H9 (cell line): Measurements from ENCODE around the gene RNGTT. TPM values are rescaled to one million over a fixed set of nuclear protein-coding genes. Genes with fewer than 3 reads are reported as not detected.

Experiments
- DNase-seq: peaks from one replicate; pipeline ENCODE4 v3.0.0-alpha.2; 2017
- H2AFZ ChIP-seq: one replicate; pipeline ENCODE4 v1.6.1; 2013; ENCODE audit warnings: mild to moderate bottlenecking, low read length, control low read depth, moderate library complexity
- H2AK5ac ChIP-seq: 2 replicates; pipeline ENCODE4 v1.6.1; 2013; ENCODE audit warnings: low read length, control low read depth, mixed read lengths; ENCODE audit not compliant: insufficient read length
- H2BK120ac ChIP-seq: one replicate; pipeline ENCODE4 v1.6.1; 2013; ENCODE audit warnings: low read depth, mild to moderate bottlenecking, low read length, control low read depth, inconsistent platforms; ENCODE audit not compliant: poor library complexity, severe bottlenecking
- H2BK12ac ChIP-seq: 2 replicates; pipeline ENCODE4 v1.6.1; 2013; ENCODE audit warnings: low read length, control low read depth, mixed read lengths, low read depth; ENCODE audit not compliant: insufficient read length
- H2BK15ac ChIP-seq: 2 replicates; pipeline ENCODE4 v1.6.1; 2013; ENCODE audit warnings: low read depth, low read length, control low read depth
- H2BK20ac ChIP-seq: one replicate; pipeline ENCODE4 v1.6.1; 2013; ENCODE audit warnings: low read depth, mild to moderate bottlenecking, low read length, control low read depth, inconsistent platforms; ENCODE audit not compliant: poor library complexity, severe bottlenecking
- H2BK5ac ChIP-seq: 2 replicates; pipeline ENCODE4 v1.6.1; 2013; ENCODE audit warnings: low read length, control low read depth, mixed read lengths; ENCODE audit not compliant: insufficient read length
- H3K14ac ChIP-seq: 2 replicates; pipeline ENCODE4 v1.6.1; 2013; ENCODE audit warnings: low read length, control low read depth; ENCODE audit not compliant: insufficient read depth
- H3K18ac ChIP-seq: 2 replicates; pipeline ENCODE4 v1.6.1; 2013; ENCODE audit warnings: low read depth, mild to moderate bottlenecking, mixed read lengths, low read length, control low read depth; ENCODE audit not compliant: insufficient read length
- H3K23ac ChIP-seq: 2 replicates; pipeline ENCODE4 v1.6.1; 2013; ENCODE audit warnings: low read length, control low read depth, mixed read lengths, low read depth; ENCODE audit not compliant: insufficient read length
- H3K23me2 ChIP-seq: 2 replicates; pipeline ENCODE4 v1.6.1; 2013; ENCODE audit warnings: low read depth, mild to moderate bottlenecking, mixed read lengths, low read length, control low read depth; ENCODE audit not compliant: insufficient read length, poor library complexity, severe bottlenecking
- H3K27ac ChIP-seq: 2 replicates; pipeline ENCODE4 v1.5.1; 2013; ENCODE audit warnings: low read length, control low read depth, mixed read lengths, low read depth; ENCODE audit not compliant: insufficient read length
- H3K27me3 ChIP-seq: 2 replicates; pipeline ENCODE4 v1.6.1; 2013; ENCODE audit warnings: low read length, control low read depth, inconsistent platforms; ENCODE audit not compliant: insufficient read depth
- H3K4ac ChIP-seq: 2 replicates; pipeline ENCODE4 v1.6.1; 2013; ENCODE audit warnings: low read depth, mild to moderate bottlenecking, control low read depth, inconsistent platforms, low read length, moderate library complexity
- H3K4me1 ChIP-seq: 2 replicates; pipeline ENCODE4 v1.6.1; 2013; ENCODE audit warnings: low read length, control low read depth, inconsistent platforms; ENCODE audit not compliant: insufficient read depth
- H3K4me2 ChIP-seq: 2 replicates; pipeline ENCODE4 v1.6.1; 2013; ENCODE audit warnings: low read length, control low read depth, mixed read lengths; ENCODE audit not compliant: insufficient read length, insufficient read depth
- H3K56ac ChIP-seq: 2 replicates; pipeline ENCODE4 v1.6.1; 2013; ENCODE audit warnings: low read depth, mild to moderate bottlenecking, mixed read lengths, low read length, control low read depth; ENCODE audit not compliant: insufficient read length
- H3K79me1 ChIP-seq: 2 replicates; pipeline ENCODE4 v1.6.1; 2013; ENCODE audit warnings: low read depth, mild to moderate bottlenecking, moderate library complexity, low read length, control low read depth, inconsistent platforms; ENCODE audit not compliant: insufficient read depth, poor library complexity, severe bottlenecking
- H3K79me2 ChIP-seq: 2 replicates; pipeline ENCODE4 v1.6.1; 2013; ENCODE audit warnings: low read length, control low read depth, inconsistent platforms; ENCODE audit not compliant: insufficient read depth
- H3K9ac ChIP-seq: 2 replicates; pipeline ENCODE4 v1.6.1; 2013; ENCODE audit warnings: low read length, control low read depth, mixed read lengths; ENCODE audit not compliant: insufficient read length; ENCODE audit errors: extremely low read depth
- H3K9me3 ChIP-seq: one replicate; pipeline ENCODE4 v1.6.1; 2013; ENCODE audit warnings: low read depth, low read length, inconsistent platforms; ENCODE audit not compliant: control insufficient read depth
- H3T11ph ChIP-seq: one replicate; pipeline ENCODE4 v1.6.1; 2013; ENCODE audit warnings: mild to moderate bottlenecking, low read length, control low read depth, inconsistent platforms
- H4K20me1 ChIP-seq: one replicate; pipeline ENCODE4 v1.6.1; 2013; ENCODE audit not compliant: control insufficient read depth, insufficient read length, insufficient read depth
- H4K5ac ChIP-seq: 2 replicates; pipeline ENCODE4 v1.6.1; 2013; ENCODE audit warnings: low read depth, mild to moderate bottlenecking, mixed read lengths, low read length, control low read depth; ENCODE audit not compliant: insufficient read length
- H4K8ac ChIP-seq: replicated peaks from 2 replicates; pipeline ENCODE4 v1.6.1; 2013; ENCODE audit warnings: low read length, control low read depth, mixed read lengths, low read depth; ENCODE audit not compliant: insufficient read length
- H4K91ac ChIP-seq: 2 replicates; pipeline ENCODE4 v1.6.1; 2013; ENCODE audit warnings: low read depth, mild to moderate bottlenecking, moderate library complexity, mixed read lengths, low read length, control low read depth; ENCODE audit not compliant: insufficient read length
- H3K27ac Mint-ChIP-seq, 3 experiments: 2 replicates in 2 of 3; 3 replicates in 1 of 3; pipeline ENCODE4 v1.8.0; 2020 to 2021; ENCODE audit warnings: mixed read lengths in 3 of 3, mild to moderate bottlenecking in 1 of 3, moderate library complexity in 1 of 3
- H3K27me3 Mint-ChIP-seq: 2 replicates; pipeline ENCODE4 v1.8.0; 2021; ENCODE audit warnings: low read depth, mild to moderate bottlenecking, moderate library complexity, mixed read lengths
- H3K36me3 Mint-ChIP-seq, 3 experiments: 2 replicates in 2 of 3; 3 replicates in 1 of 3; pipeline ENCODE4 v1.8.0; 2020 to 2021; ENCODE audit warnings: low read depth in 3 of 3, mixed read lengths in 3 of 3; ENCODE audit not compliant: insufficient read depth in 1 of 3
- H3K4me1 Mint-ChIP-seq, 2 experiments: 2 replicates each; pipeline ENCODE4 v1.8.0; 2020; ENCODE audit warnings: mixed read lengths in 2 of 2
- H3K4me3 Mint-ChIP-seq, 2 experiments: 2 replicates in 1 of 2; 3 replicates in 1 of 2; pipeline ENCODE4 v1.8.0; 2020 to 2021; ENCODE audit warnings: mild to moderate bottlenecking in 2 of 2, mixed read lengths in 2 of 2, moderate library complexity in 1 of 2
- H3K9me3 Mint-ChIP-seq, 2 experiments: 2 replicates in 1 of 2; 3 replicates in 1 of 2; pipeline ENCODE4 v1.8.0; 2020; ENCODE audit warnings: mild to moderate bottlenecking in 2 of 2, mixed read lengths in 2 of 2, moderate library complexity in 1 of 2
- WGBS: extraction: QIAGEN DNeasy Blood & Tissue Kit; methylation state at CpG from one replicate; pipeline ENCODE4 v1.1.7; 2013; ENCODE audit warnings: missing lambda C conversion rate, low lambda C conversion rate, mixed read lengths; ENCODE audit not compliant: insufficient read length; ENCODE audit errors: extremely low coverage; 5-methylcytosine and 5-hydroxymethylcytosine counted together
- total RNA-seq: library from RNA; stranded (reverse); gene quantifications from 2 replicates; pipeline ENCODE4 v1.2.1, GENCODE V29; 2021
- TF ChIP-seq, protein P1 (sequence below): fragments of 200-600 bp; sonication (generic); conservative IDR thresholded peaks from 3 replicates; pipeline ENCODE4 v1.8.0; 2021; ENCODE audit warnings: antibody characterized with exemption, mild to moderate bottlenecking

Gene RNGTT
- total RNA-seq, 1 experiment from 2014 or later = 20.5 TPM

DNA sequence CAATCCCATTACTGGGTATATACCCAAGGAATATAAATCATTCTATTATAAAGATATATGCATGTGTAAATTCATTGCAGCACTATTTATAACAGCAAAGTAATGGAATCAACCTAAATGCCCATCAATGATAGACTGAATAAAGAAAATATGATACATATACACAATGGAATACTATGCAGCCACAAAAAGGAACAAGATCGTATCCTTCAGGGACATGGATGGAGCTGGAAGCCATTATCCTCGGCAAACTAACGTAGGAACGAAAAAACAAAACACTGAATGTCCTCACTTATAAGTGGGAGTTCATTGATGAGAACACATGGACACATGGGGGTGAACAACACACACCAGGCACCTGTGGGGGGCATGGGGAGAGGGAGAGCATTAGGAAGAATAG is 156.7 kb downstream of the RNGTT start:
- no peak overlapping the region for H2AFZ ChIP-seq
- no peak overlapping the region for H2AK5ac ChIP-seq
- no peaks in the 10 kb centered on the region for H3K4me1 ChIP-seq
- no peak overlapping the region for H4K8ac ChIP-seq
- no peak overlapping the region for H2BK15ac ChIP-seq
- no peak overlapping the region for H3T11ph ChIP-seq
- WGBS = no CpG with 5 or more reads among the region's 4 CpGs
- Mint-ChIP-seq H3K9me3 (peaks cover 13% of the 10 kb centered on the region in 2 experiments), H3K4me3 (no peak overlapping the region), H3K27me3 (no peaks in the 10 kb centered on the region), H3K4me1 (no peaks in the 10 kb centered on the region), H3K27ac (no peak overlapping the region; a peak in 1 of 7 replicates), H3K36me3 (peaks cover 18 to 21% (median 19%) of the 10 kb centered on the region in 3 experiments)
- no peaks in the 10 kb centered on the region for H3K27me3 ChIP-seq
- H3K79me2 ChIP-seq = no peaks in the 10 kb centered on the region
- no peaks in the 10 kb centered on the region for H3K23me2 ChIP-seq
- no peak overlapping the region for H3K27ac ChIP-seq
- DNase-seq = no peak
- no peak overlapping the region for H3K56ac ChIP-seq
- no peaks in the 10 kb centered on the region for H3K79me1 ChIP-seq
- no peak overlapping the region for H3K9ac ChIP-seq
- H3K9me3 ChIP-seq = no peaks in the 10 kb centered on the region
- H4K20me1 ChIP-seq = no peaks in the 10 kb centered on the region
- no peak overlapping the region for H3K4me2 ChIP-seq
- H2BK12ac ChIP-seq = no peak overlapping the region
- H2BK20ac ChIP-seq = no peak overlapping the region
- no peak overlapping the region for H3K23ac ChIP-seq
- no peak overlapping the region for H2BK5ac ChIP-seq
- H3K18ac ChIP-seq = no peak overlapping the region
- no peak overlapping the region for H4K5ac ChIP-seq
- H3K14ac ChIP-seq = no peak overlapping the region
- H3K4ac ChIP-seq = no peak overlapping the region
- no peak overlapping the region for H4K91ac ChIP-seq
- TF ChIP-seq, protein P1, sequence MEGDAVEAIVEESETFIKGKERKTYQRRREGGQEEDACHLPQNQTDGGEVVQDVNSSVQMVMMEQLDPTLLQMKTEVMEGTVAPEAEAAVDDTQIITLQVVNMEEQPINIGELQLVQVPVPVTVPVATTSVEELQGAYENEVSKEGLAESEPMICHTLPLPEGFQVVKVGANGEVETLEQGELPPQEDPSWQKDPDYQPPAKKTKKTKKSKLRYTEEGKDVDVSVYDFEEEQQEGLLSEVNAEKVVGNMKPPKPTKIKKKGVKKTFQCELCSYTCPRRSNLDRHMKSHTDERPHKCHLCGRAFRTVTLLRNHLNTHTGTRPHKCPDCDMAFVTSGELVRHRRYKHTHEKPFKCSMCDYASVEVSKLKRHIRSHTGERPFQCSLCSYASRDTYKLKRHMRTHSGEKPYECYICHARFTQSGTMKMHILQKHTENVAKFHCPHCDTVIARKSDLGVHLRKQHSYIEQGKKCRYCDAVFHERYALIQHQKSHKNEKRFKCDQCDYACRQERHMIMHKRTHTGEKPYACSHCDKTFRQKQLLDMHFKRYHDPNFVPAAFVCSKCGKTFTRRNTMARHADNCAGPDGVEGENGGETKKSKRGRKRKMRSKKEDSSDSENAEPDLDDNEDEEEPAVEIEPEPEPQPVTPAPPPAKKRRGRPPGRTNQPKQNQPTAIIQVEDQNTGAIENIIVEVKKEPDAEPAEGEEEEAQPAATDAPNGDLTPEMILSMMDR = no peak
- H2BK120ac ChIP-seq = no peak overlapping the region
